ENCODE measurements around the gene FAF2. TPM values are rescaled to one million over a fixed set of nuclear protein-coding genes. Genes with fewer than 3 reads are reported as not detected.
A peak's percentile ranks its signal among the peaks of the same experiment; 100 is the strongest.

Gene FAF2
- total and polyA plus RNA-seq, 10 of the 15 experiments (the other 5 are each of a cell fraction or from before 2014, with no cell fraction given) = 19.0 to 45.1 (median 35.6) TPM

GRCh38 chr5:176536132-176536901 lies 88.1 kb downstream of the FAF2 start:
- FAIRE-seq = peak; percentile 54
- ChIA-PET POLR2A (interaction anchor here (0.9 to 3.7 kb wide), 9 partner anchors 11 to 175 kb away, joined by 3 to 16 read pairs (median 5); partner anchors contain the start of genes CLTB, FAF2, HIGD2A and KIAA1191), RAD21 (ENCODE audit: unreplicated experiment) (interaction anchor here (1.4 to 2.6 kb wide), 6 partner anchors 71 to 121 kb away, joined by 3 to 9 read pairs (median 5); partner anchors contain the start of genes FAF2 and TSPAN17), SMC1A (ENCODE audit: uncharacterized antibody, unreplicated experiment) (interaction anchor here (1.2 to 2.6 kb wide), 4 partner anchors 13 to 119 kb away, joined by 3 to 8 read pairs (median 4); partner anchors contain the start of gene FAF2), CTCF (interaction anchor here (0.6 to 3.2 kb wide), 3 partner anchors 88 to 848 kb away, joined by 3 to 19 read pairs (median 4); partner anchors contain the start of genes FAF2, KIAA1191 and SLC34A1)
- in situ Hi-C loops (cut with MboI) (no loop called here), intact Hi-C loops (cut with micrococcal nuclease; ENCODE audit: unreplicated experiment) (loop anchor here (2.0 to 10.0 kb wide), 4 partner anchors 89 to 1578 kb away; partner anchors contain the start of genes CLTB, FAF2, HIGD2A and N4BP3)
- Histone ChIP-seq H4K20me1 (ENCODE audit: control insufficient read depth, insufficient read depth) (no peaks in the 10 kb centered on the region; the same call in 1 of the 2 replicates), H3K36me3 (ENCODE audit: control insufficient read depth in 2 of 2, insufficient read depth in 2 of 2, low read length in 1 of 2) (peaks cover under 1 to 8% of the 10 kb centered on the region in 2 experiments), H3K4me1 (ENCODE audit: control insufficient read depth, insufficient read depth, low read length) (peaks cover 36% of the 10 kb centered on the region), H3K27ac (ENCODE audit: control insufficient read depth, insufficient read depth) (peak overlapping the region; percentile 95), H2AFZ (ENCODE audit: control insufficient read depth, low read depth, low read length) (peak overlapping the region; percentile 34; the same call in 1 of the 2 replicates), H3K27me3 (replicated peaks in 1 of 2; ENCODE audit: control insufficient read depth in 2 of 2, insufficient read depth in 2 of 2, low read length in 1 of 2) (no peaks in the 10 kb centered on the region), H3K4me3 (peak overlapping the region; percentile 99), H3K4me2 (ENCODE audit: control insufficient read depth, insufficient read depth) (peak overlapping the region; percentile 76), H3K9me3 (replicated peaks; ENCODE audit: control insufficient read depth, insufficient read depth, low read length) (no peaks in the 10 kb centered on the region), H3K79me2 (ENCODE audit: control insufficient read depth, insufficient read depth, low read length) (peaks cover 51% of the 10 kb centered on the region), H3K9ac (ENCODE audit: control insufficient read depth, insufficient read depth, low read length) (peak overlapping the region; percentile 99)
- no TSS peak for BruUV-seq (replicated peaks)
- DNase-seq (ENCODE audit: low read depth, low spot score) = no peak
- WGBS (ENCODE audit: insufficient coverage, insufficient replicate concordance, low lambda C conversion rate, missing lambda C conversion rate) = under 1% methylated on average over 42 of the region's 43 CpGs
- ATAC-seq = peak; percentile 56
- TF ChIP-seq EED (IDR thresholded peaks at IDR 0.05; ENCODE audit: low read depth) (no peak), CHD2 (IDR thresholded peaks at IDR 0.05; ENCODE audit: borderline replicate concordance, low read depth, low read length) (no peak), ZBTB33 (IDR thresholded peaks at IDR 0.05) (no peak), POLR2AphosphoS5 (IDR thresholded peaks at IDR 0.05; ENCODE audit: low read length) (no peak; the same call in 1 of the 2 replicates), CBX5 (IDR thresholded peaks at IDR 0.05; ENCODE audit: low read depth) (no peak), POLR2A (IDR thresholded peaks at IDR 0.05; ENCODE audit: low read depth, low read length) (peak; percentile 46; the same call in 1 of the 2 replicates), SMARCA5 (IDR thresholded peaks at IDR 0.05) (no peak), ZNF384 (IDR thresholded peaks at IDR 0.05; ENCODE audit: borderline replicate concordance, low read depth, low read length) (no peak), RELA (IDR thresholded peaks at IDR 0.05; ENCODE audit: borderline replicate concordance, partially characterized antibody) (peak; percentile 53), YY1 (IDR thresholded peaks at IDR 0.05; ENCODE audit: low read depth, low read length) (peak; percentile 61; the same call in 1 of the 2 replicates), WRNIP1 (IDR thresholded peaks at IDR 0.05; ENCODE audit: borderline replicate concordance, low read depth, low read length) (peak; percentile 22; the same call in 1 of the 2 replicates), IKZF2 (IDR thresholded peaks at IDR 0.05) (peak; percentile 12 to 27; a peak in 1 of 4 replicates), SP1 (IDR thresholded peaks at IDR 0.05; ENCODE audit: low read depth, low read length) (peak; percentile 44), RUNX3 (IDR thresholded peaks at IDR 0.05; ENCODE audit: low read length) (peak; percentile 80), MAX (IDR thresholded peaks at IDR 0.05; ENCODE audit: low read depth, low read length) (peak; percentile 95), TAF1 (IDR thresholded peaks at IDR 0.05; ENCODE audit: borderline replicate concordance, low read depth, low read length) (peak; percentile 52; the same call in 1 of the 2 replicates), SKIL (IDR thresholded peaks at IDR 0.05; ENCODE audit: low read depth, poor library complexity, severe bottlenecking) (peak; percentile 32), SRF (IDR thresholded peaks at IDR 0.05; ENCODE audit: low read depth in 2 of 2, low read length in 2 of 2) (no peak), FOXK2 (IDR thresholded peaks at IDR 0.05) (peak; percentile 88), IKZF1 (conservative IDR thresholded peaks at IDR 0.05) (peak; percentile 5; the same call in 1 of the 2 replicates), TBL1XR1 (IDR thresholded peaks at IDR 0.05; ENCODE audit: low read depth, low read length) (peak; percentile 34; the same call in 1 of the 2 replicates)

Data from GM12878 (cell line).